Prostate gland (tissue), 2 donors: ENCODE results near the gene GRIA4.

Experiments
- CTCF ChIP-seq, 4 experiments: fragments of 200-600 bp in 2 of 4; fragments of 450-650 bp in 2 of 4; sonication (generic) in 2 of 4; IDR thresholded peaks; 1 replicate in 3 of 4; 2 replicates in 1 of 4; pipeline ENCODE4 v1.5.1; 2016 to 2019; ENCODE audit warnings: antibody characterized with exemption in 4 of 4, mild to moderate bottlenecking in 2 of 4, moderate library complexity in 2 of 4
- POLR2A ChIP-seq: fragments of 450-650 bp; IDR thresholded peaks from one replicate; pipeline ENCODE4 v1.6.1; 2016; ENCODE audit warnings: antibody characterized with exemption, mild to moderate bottlenecking

- TF ChIP-seq CTCF (IDR thresholded peaks at IDR 0.05) (no peak), POLR2A (no peak)
Measured at GRCh38 chr11:105636496-105636895, 26.6 kb downstream of the GRIA4 start.
